Endothelial cell of umbilical vein (primary cell): ENCODE results near the gene HES1. TPM values are rescaled to one million over a fixed set of nuclear protein-coding genes. Genes with fewer than 3 reads are reported as not detected.

Experiments
- BruUV-seq: library from RNA; stranded (reverse); fragments of 400-500 nt; replicated peaks from 2 replicates; lab custom pipeline; 2021; lab: Mats Ljungman, UMichigan
- CTCF ChIA-PET: fragments of 300-600, 350-600 bp; sonication (Branson Sonifier 250); formaldehyde crosslinking; loops from one replicate; lab custom pipeline; 2021; ENCODE audit warnings: antibody characterized with exemption, inconsistent platforms; lab: Charles Lee
- POLR2A ChIA-PET: fragments of 300-600, 350-600 bp; sonication (Branson Sonifier 250); formaldehyde crosslinking; loops from one replicate; lab custom pipeline; 2021; ENCODE audit warnings: antibody characterized with exemption, inconsistent platforms; lab: Charles Lee
- DNase-seq: peaks from one replicate; pipeline ENCODE4 v3.0.0-alpha.2; 2011; ENCODE audit warnings: low read depth, low spot score
- FAIRE-seq: peaks from 2 replicates; lab custom pipeline; 2011; peaks lifted over from hg19 to GRCh38; lab: Jason Lieb, UNC
- H2AFZ ChIP-seq: 2 replicates; pipeline ENCODE4 v1.6.0; 2012; ENCODE audit warnings: low read depth, low read length, control low read depth, inconsistent platforms
- H3K27ac ChIP-seq: 2 replicates; pipeline ENCODE4 v1.5.1; 2011; ENCODE audit warnings: low read depth, mild to moderate bottlenecking, control low read depth, low read length, moderate library complexity; ENCODE audit not compliant: insufficient read depth
- H3K27me3 ChIP-seq, 2 experiments: 2 replicates each; pipeline versions ENCODE4 v1.6.0 to v1.6.1; 2011; ENCODE audit warnings: low read length in 2 of 2, mixed read lengths in 1 of 2; ENCODE audit not compliant: control insufficient read depth in 2 of 2, insufficient read depth in 2 of 2
- H3K36me3 ChIP-seq, 2 experiments: 2 replicates in 1 of 2; 3 replicates in 1 of 2; pipeline ENCODE4 v1.5.1; 2011; ENCODE audit warnings: low read length in 2 of 2, mild to moderate bottlenecking in 1 of 2, moderate library complexity in 1 of 2; ENCODE audit not compliant: control insufficient read depth in 2 of 2, insufficient read depth in 2 of 2; ENCODE audit errors: extremely low read depth in 1 of 2
- H3K4me1 ChIP-seq: 3 replicates; pipeline ENCODE4 v1.5.1; 2011; ENCODE audit warnings: mild to moderate bottlenecking, low read length; ENCODE audit not compliant: control insufficient read depth, insufficient read depth; ENCODE audit errors: extremely low read depth
- H3K4me2 ChIP-seq: 2 replicates; pipeline ENCODE4 v1.6.1; 2011; ENCODE audit warnings: low read length, control low read depth, mixed read lengths; ENCODE audit not compliant: insufficient read depth
- H3K4me3 ChIP-seq, 3 experiments: fragments of 200-600 bp in 1 of 3; sonication (generic), shearing (Covaris generic) in 1 of 3; replicated peaks in 1 of 3; 2 replicates each; pipeline ENCODE4 v1.5.1; 2011 to 2016; ENCODE audit warnings: control low read depth in 3 of 3, low read length in 3 of 3, mild to moderate bottlenecking in 2 of 3, inconsistent platforms in 1 of 3, low read depth in 1 of 3, moderate library complexity in 1 of 3; ENCODE audit not compliant: insufficient read depth in 1 of 3
- H3K79me2 ChIP-seq: 2 replicates; pipeline ENCODE4 v1.6.0; 2012; ENCODE audit warnings: low read length, inconsistent platforms; ENCODE audit not compliant: control insufficient read depth, insufficient read depth
- H3K9ac ChIP-seq: replicated peaks from 2 replicates; pipeline ENCODE3; 2011; ENCODE audit warnings: low read length, control low read depth; ENCODE audit not compliant: insufficient read depth; ENCODE audit errors: extremely low read depth
- H3K9me1 ChIP-seq: replicated peaks from 3 replicates; pipeline ENCODE4 v1.6.0; 2011; ENCODE audit warnings: mild to moderate bottlenecking, low read length; ENCODE audit not compliant: control insufficient read depth, insufficient read depth; ENCODE audit errors: extremely low read depth
- H3K9me3 ChIP-seq: replicated peaks from 2 replicates; pipeline ENCODE4 v1.5.1; 2012; ENCODE audit warnings: low read length, inconsistent platforms; ENCODE audit not compliant: control insufficient read depth, insufficient read depth
- H4K20me1 ChIP-seq: replicated peaks from 2 replicates; pipeline ENCODE3; 2011; ENCODE audit warnings: mild to moderate bottlenecking, low read length; ENCODE audit not compliant: control insufficient read depth, insufficient read depth; ENCODE audit errors: extremely low read depth
- EZH2 ChIP-seq: IDR thresholded peaks from 2 replicates; pipeline ENCODE4 v1.6.1; 2012; ENCODE audit warnings: borderline replicate concordance, low read depth, mild to moderate bottlenecking, moderate library complexity, low read length, inconsistent platforms; ENCODE audit not compliant: severe bottlenecking
- FOS ChIP-seq: IDR thresholded peaks from 2 replicates; pipeline ENCODE4 v1.6.1; 2011; ENCODE audit warnings: mild to moderate bottlenecking, low read length, moderate library complexity, borderline replicate concordance; ENCODE audit not compliant: insufficient read depth
- MAX ChIP-seq: IDR thresholded peaks from 2 replicates; pipeline ENCODE4 v1.6.1; 2011; ENCODE audit not compliant: insufficient read depth, insufficient read length
- MYC ChIP-seq: IDR thresholded peaks from one replicate; pipeline ENCODE4 v1.6.1; 2011; ENCODE audit warnings: mild to moderate bottlenecking, low read depth, low read length
- POLR2A ChIP-seq: IDR thresholded peaks from 2 replicates; pipeline ENCODE4 v1.6.1; 2012; ENCODE audit warnings: low read depth, mild to moderate bottlenecking, control low read depth, low read length
- POLR2AphosphoS5 ChIP-seq: IDR thresholded peaks from 2 replicates; pipeline ENCODE4 v1.6.1; 2012; ENCODE audit warnings: low read depth, mild to moderate bottlenecking, control low read depth, low read length, moderate library complexity; ENCODE audit not compliant: insufficient read depth
- dilution Hi-C: fragments of 300-500 bp; cut with MboI; formaldehyde crosslinking; loops from one replicate; pipeline ENCODE4 v1.15.0; 2019; ENCODE audit warnings: low sequenced_read_pairs; ENCODE audit not compliant: extremely low pct_ligation_motif_present
- intact Hi-C: fragments of 100-400 bp; cut with micrococcal nuclease; formaldehyde crosslinking; loops from one replicate; pipeline ENCODE4 v1.10.0; 2022
- polyA plus RNA-seq, 4 experiments: library from polyadenylated mRNA; depleted of rRNA in 3 of 4; stranded (reverse) in 3 of 4; unstranded in 1 of 4; fragments of >200 nt; gene quantifications; 2 replicates each; pipeline versions ENCODE4 v1.2.1 to v1.2.3, GENCODE V29; 2011 to 2012; ENCODE audit warnings: missing spikeins in 1 of 4
- total RNA-seq: library from RNA; stranded (reverse); gene quantifications from 2 replicates; pipeline ENCODE4 v1.2.3, GENCODE V29; 2021

HES1 gene
- total and polyA plus RNA-seq, 2 donors (not counting 3 experiments of a cell fraction or from before 2014, with no cell fraction given) = 42.0 to 210 TPM

GRCh38 chr3:194098081-194098842, 37.7 kb upstream of the HES1 start:
- POLR2A ChIA-PET = no interaction called here
- TF ChIP-seq POLR2A (no peak), EZH2 (no peak), MYC (no peak), POLR2AphosphoS5 (no peak), MAX (no peak)

GRCh38 chr3:194098843-194099183, 37.1 kb upstream of the HES1 start:
- BruUV-seq = no TSS peak

More at GRCh38 chr3:194098081-194098842, 37.7 kb upstream of the HES1 start:
- dilution Hi-C loops = no loop called here
- FAIRE-seq (no peak), DNase-seq (no peak)
- H3K9me1 ChIP-seq = no peaks in the 10 kb centered on the region
- H2AFZ ChIP-seq = no peak overlapping the region
- no peaks in the 10 kb centered on the region for H3K9me3 ChIP-seq
- H3K79me2 ChIP-seq = no peaks in the 10 kb centered on the region
- CTCF ChIA-PET = interaction anchor here (0.9 kb wide), 1 partner anchor 9 kb away, joined by 3 read pairs; no protein-coding TSS in a partner anchor
- no peak overlapping the region for H3K9ac ChIP-seq
- no peaks in the 10 kb centered on the region for H4K20me1 ChIP-seq
- no peak overlapping the region for H3K4me3 ChIP-seq
- no peak overlapping the region for H3K27ac ChIP-seq
- no TSS peak for BruUV-seq
- intact Hi-C loops = no loop called here
- H3K4me1 ChIP-seq = peaks cover 8% of the 10 kb centered on the region
- H3K36me3 ChIP-seq = no peaks in the 10 kb centered on the region
- no peak overlapping the region for H3K4me2 ChIP-seq
- H3K27me3 ChIP-seq = peaks cover 2 to 11% of the 10 kb centered on the region in 2 experiments

More at GRCh38 chr3:194098843-194099183, 37.1 kb upstream of the HES1 start:
- H3K9ac ChIP-seq = no peak overlapping the region
- no peak for TF ChIP-seq MYC
- no peak for TF ChIP-seq POLR2AphosphoS5
- TF ChIP-seq FOS = no peak
- H3K4me2 ChIP-seq = no peak overlapping the region
- H3K4me3 ChIP-seq = no peak overlapping the region
- no peak for FAIRE-seq
- no peaks in the 10 kb centered on the region for H3K79me2 ChIP-seq
- CTCF ChIA-PET = no interaction called here
- no peaks in the 10 kb centered on the region for H3K9me1 ChIP-seq
- no peak overlapping the region for H3K27ac ChIP-seq
- H3K27me3 ChIP-seq = peaks cover 5 to 11% of the 10 kb centered on the region in 2 experiments
- intact Hi-C loops (no loop called here), dilution Hi-C loops (no loop called here)
- no peaks in the 10 kb centered on the region for H4K20me1 ChIP-seq
- peaks cover 8% of the 10 kb centered on the region for H3K4me1 ChIP-seq
- H3K9me3 ChIP-seq = no peaks in the 10 kb centered on the region
- POLR2A ChIA-PET = no interaction called here
- H2AFZ ChIP-seq = no peak overlapping the region
- DNase-seq = no peak
- no peaks in the 10 kb centered on the region for H3K36me3 ChIP-seq
